Measurements from ENCODE around the gene PLCB1. TPM values are rescaled to one million over a fixed set of nuclear protein-coding genes. Genes with fewer than 3 reads are reported as not detected.

Gene PLCB1
- polyA plus RNA-seq, 1 donor (not counting 4 experiments of a cell fraction or from before 2014, with no cell fraction given) = 0.37 TPM

GRCh38 chr20:8777911-8778310 lies 645.8 kb downstream of the PLCB1 start:
- Histone ChIP-seq H3K4me1 (ENCODE audit: control insufficient read depth, extremely low read depth, insufficient read depth, low read length) (no peaks in the 10 kb centered on the region), H3K4me2 (ENCODE audit: control insufficient read depth, extremely low read depth, insufficient read depth, low read depth, low read length) (no peak overlapping the region), H3K27ac (ENCODE audit: control insufficient read depth, insufficient read depth, low read length) (no peak overlapping the region), H3K9me3 (ENCODE audit: control insufficient read depth, low read depth, low read length) (no peaks in the 10 kb centered on the region), H3K9ac (ENCODE audit: control insufficient read depth, extremely low read depth, insufficient read depth, low read length) (no peak overlapping the region), H3K9me1 (ENCODE audit: control insufficient read depth, extremely low read depth, insufficient read depth, low read length) (no peaks in the 10 kb centered on the region), H3K4me3 (ENCODE audit: control insufficient read depth in 2 of 3, extremely low read depth in 1 of 3, insufficient read depth in 2 of 3, low read depth in 1 of 3, low read length in 3 of 3) (no peak overlapping the region), H3K27me3 (ENCODE audit: control insufficient read depth, extremely low read depth, insufficient read depth, low read length) (no peaks in the 10 kb centered on the region), H2AFZ (ENCODE audit: control insufficient read depth, low read length) (no peak overlapping the region), H3K36me3 (ENCODE audit: control insufficient read depth in 2 of 2, extremely low read depth in 1 of 2, insufficient read depth in 2 of 2, low read length in 2 of 2) (no peaks in the 10 kb centered on the region), H3K79me2 (ENCODE audit: control insufficient read depth, insufficient read depth, low read length) (no peaks in the 10 kb centered on the region), H4K20me1 (ENCODE audit: control insufficient read depth, extremely low read depth, insufficient read depth, low read length) (no peaks in the 10 kb centered on the region)
- no peak for TF ChIP-seq EZH2 (IDR thresholded peaks at IDR 0.05; ENCODE audit: low read length)
- TF ChIP-seq CTCF (optimal IDR thresholded peaks at IDR 0.05 in 1 of 3, IDR thresholded peaks at IDR 0.05 in 1 of 3, conservative IDR thresholded peaks at IDR 0.05 in 1 of 3; ENCODE audit: extremely low read depth in 1 of 3, insufficient read depth in 2 of 3, low read length in 3 of 3) = no peak
- dilution Hi-C loops (cut with MboI; ENCODE audit: extremely low pct_ligation_motif_present, low sequenced_read_pairs) = no loop called here
- no peak for DNase-seq (ENCODE audit: low read depth, low spot score)
- no peak for FAIRE-seq

- H3K9me1 ChIP-seq (ENCODE audit: control insufficient read depth, extremely low read depth, insufficient read depth, low read length) = no peaks in the 10 kb centered on the region
- H3K4me3 ChIP-seq (ENCODE audit: control insufficient read depth in 2 of 3, extremely low read depth in 1 of 3, insufficient read depth in 2 of 3, low read depth in 1 of 3, low read length in 3 of 3) = no peak overlapping the region
- H3K4me1 ChIP-seq (ENCODE audit: control insufficient read depth, extremely low read depth, insufficient read depth, low read length) = no peaks in the 10 kb centered on the region
- FAIRE-seq = no peak
- no peaks in the 10 kb centered on the region for H3K27me3 ChIP-seq (ENCODE audit: control insufficient read depth, extremely low read depth, insufficient read depth, low read length)
- TF ChIP-seq CTCF (optimal IDR thresholded peaks at IDR 0.05 in 1 of 3, IDR thresholded peaks at IDR 0.05 in 1 of 3, conservative IDR thresholded peaks at IDR 0.05 in 1 of 3; ENCODE audit: extremely low read depth in 1 of 3, insufficient read depth in 2 of 3, low read length in 3 of 3) (no peak), EZH2 (IDR thresholded peaks at IDR 0.05; ENCODE audit: low read length) (no peak)
- dilution Hi-C loops (cut with MboI; ENCODE audit: extremely low pct_ligation_motif_present, low sequenced_read_pairs) = no loop called here
- no peaks in the 10 kb centered on the region for H3K79me2 ChIP-seq (ENCODE audit: control insufficient read depth, insufficient read depth, low read length)
- no peak for DNase-seq (ENCODE audit: low read depth, low spot score)
- no peak overlapping the region for H3K9ac ChIP-seq (ENCODE audit: control insufficient read depth, extremely low read depth, insufficient read depth, low read length)
- H3K9me3 ChIP-seq (ENCODE audit: control insufficient read depth, low read depth, low read length) = no peaks in the 10 kb centered on the region
- H3K36me3 ChIP-seq (ENCODE audit: control insufficient read depth in 2 of 2, extremely low read depth in 1 of 2, insufficient read depth in 2 of 2, low read length in 2 of 2) = no peaks in the 10 kb centered on the region
- H4K20me1 ChIP-seq (ENCODE audit: control insufficient read depth, extremely low read depth, insufficient read depth, low read length) = no peaks in the 10 kb centered on the region
- no peak overlapping the region for H3K27ac ChIP-seq (ENCODE audit: control insufficient read depth, insufficient read depth, low read length)
- H2AFZ ChIP-seq (ENCODE audit: control insufficient read depth, low read length) = no peak overlapping the region
- H3K4me2 ChIP-seq (ENCODE audit: control insufficient read depth, extremely low read depth, insufficient read depth, low read depth, low read length) = no peak overlapping the region
Measured at GRCh38 chr20:8778387-8778786, 646.3 kb downstream of the PLCB1 start.

All from keratinocyte (primary cell).